ENCODE data around the gene KCTD5.
A peak's percentile ranks its signal among the peaks of the same experiment; 100 is the strongest.
"Not testable (repeated sequence)": the region's sequence is repeated elsewhere in the genome, so short reads cannot be mapped to it uniquely, and the experiment has no call there.

Gene KCTD5

DNA sequence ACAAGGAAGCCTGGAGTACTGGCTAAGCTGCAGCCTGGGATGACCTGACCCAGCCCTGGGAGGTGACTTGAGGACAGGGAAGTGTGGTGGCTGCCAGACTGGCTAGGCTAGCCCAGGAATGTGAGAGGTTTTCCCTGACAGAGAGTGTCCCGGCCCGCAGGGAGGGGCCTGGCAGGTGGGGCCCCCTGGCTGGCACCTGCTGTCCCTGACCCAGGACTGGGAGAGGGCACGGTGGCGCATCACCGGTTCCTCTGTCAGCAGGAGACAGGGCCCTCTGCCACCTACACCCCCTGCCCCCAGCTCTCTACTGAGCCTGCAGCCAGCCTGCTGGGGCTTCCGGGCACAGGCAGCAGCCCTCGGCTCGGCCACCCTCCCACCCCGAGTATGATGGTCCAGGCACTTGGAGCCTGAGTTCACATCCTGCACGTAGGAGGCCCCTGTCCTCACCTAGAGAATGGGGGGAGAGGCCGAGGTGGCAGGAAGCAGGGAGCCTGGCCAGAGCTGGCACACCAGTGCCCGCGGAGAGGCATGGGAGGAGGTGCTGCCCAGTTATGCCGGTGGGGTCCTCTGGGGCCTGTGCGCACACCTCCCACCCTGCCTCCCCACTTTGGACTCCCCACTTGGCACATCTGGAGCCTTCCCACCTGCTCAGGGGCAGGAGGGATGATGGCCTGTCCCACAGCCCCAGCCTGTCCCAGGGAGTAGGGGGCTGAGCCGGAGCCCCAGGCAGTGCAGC lies 37.2 kb downstream of the KCTD5 start:
- Histone ChIP-seq H3K4me2 (no peak overlapping the region), H3K4me3 (IDR thresholded peaks at IDR 0.05; ENCODE audit: insufficient read depth, low read depth, low read length) (no peak overlapping the region), H3K4me1 (ENCODE audit: low read depth, poor library complexity, severe bottlenecking) (peaks cover 7% of the 10 kb centered on the region), H3K27ac (no peak overlapping the region), H3K9ac (no peak overlapping the region), H3K79me2 (ENCODE audit: insufficient read depth, low read depth) (no peaks in the 10 kb centered on the region), H3K27me3 (ENCODE audit: insufficient read depth, low read depth) (peaks cover 24% of the 10 kb centered on the region), H2AFZ (ENCODE audit: low read depth) (no peak overlapping the region), H3K36me3 (ENCODE audit: insufficient read depth) (no peaks in the 10 kb centered on the region), H4K20me1 (ENCODE audit: insufficient read depth) (no peaks in the 10 kb centered on the region)
- TF ChIP-seq, protein P1, sequence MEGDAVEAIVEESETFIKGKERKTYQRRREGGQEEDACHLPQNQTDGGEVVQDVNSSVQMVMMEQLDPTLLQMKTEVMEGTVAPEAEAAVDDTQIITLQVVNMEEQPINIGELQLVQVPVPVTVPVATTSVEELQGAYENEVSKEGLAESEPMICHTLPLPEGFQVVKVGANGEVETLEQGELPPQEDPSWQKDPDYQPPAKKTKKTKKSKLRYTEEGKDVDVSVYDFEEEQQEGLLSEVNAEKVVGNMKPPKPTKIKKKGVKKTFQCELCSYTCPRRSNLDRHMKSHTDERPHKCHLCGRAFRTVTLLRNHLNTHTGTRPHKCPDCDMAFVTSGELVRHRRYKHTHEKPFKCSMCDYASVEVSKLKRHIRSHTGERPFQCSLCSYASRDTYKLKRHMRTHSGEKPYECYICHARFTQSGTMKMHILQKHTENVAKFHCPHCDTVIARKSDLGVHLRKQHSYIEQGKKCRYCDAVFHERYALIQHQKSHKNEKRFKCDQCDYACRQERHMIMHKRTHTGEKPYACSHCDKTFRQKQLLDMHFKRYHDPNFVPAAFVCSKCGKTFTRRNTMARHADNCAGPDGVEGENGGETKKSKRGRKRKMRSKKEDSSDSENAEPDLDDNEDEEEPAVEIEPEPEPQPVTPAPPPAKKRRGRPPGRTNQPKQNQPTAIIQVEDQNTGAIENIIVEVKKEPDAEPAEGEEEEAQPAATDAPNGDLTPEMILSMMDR (conservative IDR thresholded peaks at IDR 0.05; ENCODE audit: low read depth, low read length) = no peak

DNA sequence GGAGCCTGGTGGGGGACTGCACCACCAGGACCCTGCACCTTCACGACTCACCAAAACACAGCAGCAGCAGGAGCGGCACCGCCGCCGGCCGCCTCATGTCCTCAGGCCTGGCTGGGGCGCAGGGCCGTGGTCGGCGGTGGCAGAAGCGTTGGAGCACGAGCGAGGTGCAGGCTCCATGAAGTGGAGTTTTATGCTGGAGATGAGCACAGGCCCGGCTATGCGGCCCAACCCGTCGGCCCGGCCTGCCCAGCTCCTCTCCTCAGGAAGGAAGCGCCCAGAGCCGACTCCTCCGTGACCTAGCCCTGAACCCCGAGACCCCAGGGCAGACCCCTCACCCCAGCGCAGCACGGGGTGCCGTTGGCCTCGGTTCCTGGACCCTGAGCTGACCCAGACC lies 37.7 kb downstream of the KCTD5 start, which contains the start of gene PRSS27:
PRSS27 (minus strand) TSS at position 161 of the 394 bp plus-strand sequence; CDS start at position 97, 64 bp downstream.
- H3K9ac ChIP-seq = peak within 1 kb of the TSS; percentile 66
- TF ChIP-seq, protein P1 (conservative IDR thresholded peaks at IDR 0.05; ENCODE audit: low read depth, low read length) = no peak

DNA sequence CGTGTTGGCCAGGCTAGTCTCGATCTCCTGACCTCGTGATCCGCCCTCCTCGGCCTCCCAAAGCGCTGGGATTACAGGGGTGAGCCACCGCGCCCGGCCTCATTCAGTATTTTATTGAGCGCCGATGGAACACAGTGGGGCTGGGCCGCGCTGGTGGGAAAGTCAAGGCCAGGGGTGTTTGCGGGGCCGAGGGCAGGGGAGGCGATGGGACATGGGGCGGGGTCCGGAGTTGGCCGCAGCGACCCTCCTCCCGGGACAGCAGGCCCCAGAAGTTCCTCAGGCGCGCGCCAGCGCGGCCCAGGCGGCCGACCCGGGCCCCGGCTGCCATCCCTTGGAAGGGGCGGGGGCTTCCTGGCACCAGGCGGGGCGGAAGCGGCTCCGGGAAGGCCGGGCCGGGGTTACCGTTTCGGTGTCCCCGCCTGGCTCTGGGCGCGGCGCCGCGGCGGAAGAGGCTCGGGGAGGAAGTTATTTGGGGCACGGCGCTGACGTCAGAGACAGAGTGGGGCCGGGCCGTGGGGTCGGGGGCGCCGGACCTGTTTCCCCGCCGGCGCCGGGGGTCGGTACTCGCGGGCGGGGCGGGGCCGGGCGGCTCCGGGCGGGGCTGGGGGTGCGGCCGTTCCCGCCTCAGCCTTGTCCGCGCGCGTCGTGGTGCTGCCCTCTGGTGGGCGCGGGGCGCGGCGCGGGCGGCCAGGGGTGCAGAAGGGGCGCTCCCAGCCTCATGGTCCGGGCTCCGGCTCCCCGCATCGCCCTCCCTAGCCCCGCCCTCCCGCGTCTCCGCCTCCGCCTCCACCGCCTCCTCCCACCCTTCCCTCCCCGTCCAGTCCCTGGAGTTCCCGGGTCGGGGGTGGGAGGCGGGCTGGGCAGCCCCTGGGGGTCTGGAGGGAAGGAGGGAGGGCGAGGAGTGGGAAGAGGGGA lies 38.7 kb downstream of the KCTD5 start:
- H3K4me3 ChIP-seq (IDR thresholded peaks at IDR 0.05; ENCODE audit: insufficient read depth, low read depth, low read length) = no peak overlapping the region
- H3K4me2 ChIP-seq = peak overlapping the region; percentile 89
- peak overlapping the region; percentile 53 for H3K27ac ChIP-seq
- peak overlapping the region; percentile 98 for H2AFZ ChIP-seq (ENCODE audit: low read depth)
- H3K36me3 ChIP-seq (ENCODE audit: insufficient read depth) = no peaks in the 10 kb centered on the region
- H3K4me1 ChIP-seq (ENCODE audit: low read depth, poor library complexity, severe bottlenecking) = peaks cover 7% of the 10 kb centered on the region
- H4K20me1 ChIP-seq (ENCODE audit: insufficient read depth) = no peaks in the 10 kb centered on the region
- TF ChIP-seq, protein P1 (conservative IDR thresholded peaks at IDR 0.05; ENCODE audit: low read depth, low read length) = peak; percentile 31; the same call in 1 of the 2 replicates
- peaks cover 21% of the 10 kb centered on the region; the same call in 1 of the 2 replicates for H3K27me3 ChIP-seq (ENCODE audit: insufficient read depth, low read depth)
- no peaks in the 10 kb centered on the region for H3K79me2 ChIP-seq (ENCODE audit: insufficient read depth, low read depth)
- H3K9ac ChIP-seq = peak overlapping the region; percentile 66

More for the DNA sequence above, 37.7 kb downstream of the KCTD5 start, which contains the start of gene PRSS27:
- Histone ChIP-seq H3K27me3 (ENCODE audit: insufficient read depth, low read depth) (peaks cover 24% of the 10 kb centered on the region), H3K4me3 (IDR thresholded peaks at IDR 0.05; ENCODE audit: insufficient read depth, low read depth, low read length) (no peak within 1 kb of the TSS), H3K27ac (peak within 1 kb of the TSS; percentile 53), H4K20me1 (ENCODE audit: insufficient read depth) (no peaks in the 10 kb centered on the region), H3K79me2 (ENCODE audit: insufficient read depth, low read depth) (no peaks in the 10 kb centered on the region), H3K4me1 (ENCODE audit: low read depth, poor library complexity, severe bottlenecking) (peaks cover 7% of the 10 kb centered on the region), H2AFZ (ENCODE audit: low read depth) (peak within 1 kb of the TSS; percentile 98), H3K4me2 (peak within 1 kb of the TSS; percentile 89), H3K36me3 (ENCODE audit: insufficient read depth) (no peaks in the 10 kb centered on the region)

GRCh38 chr16:2721634-2722173 lies 39.4 kb downstream of the KCTD5 start:
- peak overlapping the region; percentile 91 for H2AFZ ChIP-seq (ENCODE audit: low read depth)
- H3K79me2 ChIP-seq (ENCODE audit: insufficient read depth, low read depth); H3K36me3 ChIP-seq (ENCODE audit: insufficient read depth); H4K20me1 ChIP-seq (ENCODE audit: insufficient read depth); H3K4me3 ChIP-seq (IDR thresholded peaks at IDR 0.05; ENCODE audit: insufficient read depth, low read depth, low read length); H3K4me1 ChIP-seq (ENCODE audit: low read depth, poor library complexity, severe bottlenecking); H3K27ac ChIP-seq: not testable (repeated sequence)
- peak overlapping the region; percentile 87 for H3K4me2 ChIP-seq
- peak overlapping the region; percentile 66; the same call in 1 of the 2 replicates for H3K9ac ChIP-seq
- peaks cover 18% of the 10 kb centered on the region; the same call in 1 of the 2 replicates for H3K27me3 ChIP-seq (ENCODE audit: insufficient read depth, low read depth)
